ENCODE results near the gene GPR155.

DNA sequence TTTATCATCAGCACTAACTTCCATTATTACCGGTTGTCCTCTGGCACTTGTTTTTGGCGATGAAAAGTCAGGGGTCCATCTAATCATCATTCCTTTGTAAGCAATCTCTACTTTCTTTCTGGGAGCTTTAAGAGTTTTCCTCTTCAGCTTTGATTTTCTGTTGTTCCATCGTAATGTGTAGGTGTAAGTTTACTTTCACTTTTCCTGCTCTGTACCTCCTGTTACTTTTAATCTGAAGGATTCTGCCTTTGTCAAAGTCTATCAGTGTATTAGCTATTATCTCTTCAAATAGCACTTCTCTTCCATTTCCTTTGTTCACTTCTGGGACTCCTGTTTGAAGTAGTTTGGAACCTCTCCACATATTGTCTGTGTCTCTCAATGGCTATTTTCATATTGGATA lies 25.5 kb upstream of the GPR155 start:
- TF ChIP-seq, protein P1, sequence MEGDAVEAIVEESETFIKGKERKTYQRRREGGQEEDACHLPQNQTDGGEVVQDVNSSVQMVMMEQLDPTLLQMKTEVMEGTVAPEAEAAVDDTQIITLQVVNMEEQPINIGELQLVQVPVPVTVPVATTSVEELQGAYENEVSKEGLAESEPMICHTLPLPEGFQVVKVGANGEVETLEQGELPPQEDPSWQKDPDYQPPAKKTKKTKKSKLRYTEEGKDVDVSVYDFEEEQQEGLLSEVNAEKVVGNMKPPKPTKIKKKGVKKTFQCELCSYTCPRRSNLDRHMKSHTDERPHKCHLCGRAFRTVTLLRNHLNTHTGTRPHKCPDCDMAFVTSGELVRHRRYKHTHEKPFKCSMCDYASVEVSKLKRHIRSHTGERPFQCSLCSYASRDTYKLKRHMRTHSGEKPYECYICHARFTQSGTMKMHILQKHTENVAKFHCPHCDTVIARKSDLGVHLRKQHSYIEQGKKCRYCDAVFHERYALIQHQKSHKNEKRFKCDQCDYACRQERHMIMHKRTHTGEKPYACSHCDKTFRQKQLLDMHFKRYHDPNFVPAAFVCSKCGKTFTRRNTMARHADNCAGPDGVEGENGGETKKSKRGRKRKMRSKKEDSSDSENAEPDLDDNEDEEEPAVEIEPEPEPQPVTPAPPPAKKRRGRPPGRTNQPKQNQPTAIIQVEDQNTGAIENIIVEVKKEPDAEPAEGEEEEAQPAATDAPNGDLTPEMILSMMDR (conservative IDR thresholded peaks at IDR 0.05), result no peak
- no peak for TF ChIP-seq ZFX (IDR thresholded peaks at IDR 0.05)

All from C4-2B (cell line).